Loucy (cell line): ENCODE results near the gene RTEL1.

Experiments used
- EZH2phosphoT487 ChIP-seq: fragments of 200-600 bp; IDR thresholded peaks from 2 replicates; pipeline ENCODE4 v1.6.1; 2018; ENCODE audit warnings: antibody characterized with exemption, mild to moderate bottlenecking, moderate library complexity, borderline replicate concordance
- TF ChIP-seq, protein P1 (sequence below): fragments of 200-600 bp; sonication (generic); conservative IDR thresholded peaks from 2 replicates; pipeline ENCODE4 v1.5.1; 2014; ENCODE audit warnings: mild to moderate bottlenecking, antibody characterized with exemption, low read length

DNA sequence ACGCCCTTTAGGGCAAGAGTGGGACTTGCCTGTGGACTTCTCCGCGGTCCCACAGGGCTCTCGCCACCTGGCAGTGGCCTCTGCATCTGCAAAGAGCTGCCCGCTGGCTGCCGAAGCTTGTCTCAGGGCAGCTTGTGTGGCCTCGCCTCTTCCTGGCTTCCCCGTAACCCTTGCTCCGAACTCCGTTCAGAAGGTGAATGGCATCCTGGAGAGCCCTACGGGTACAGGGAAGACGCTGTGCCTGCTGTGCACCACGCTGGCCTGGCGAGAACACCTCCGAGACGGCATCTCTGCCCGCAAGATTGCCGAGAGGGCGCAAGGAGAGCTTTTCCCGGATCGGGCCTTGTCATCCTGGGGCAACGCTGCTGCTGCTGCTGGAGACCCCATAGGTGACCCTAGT lies 3.0 kb downstream of the RTEL1 start:
- TF ChIP-seq, protein P1, sequence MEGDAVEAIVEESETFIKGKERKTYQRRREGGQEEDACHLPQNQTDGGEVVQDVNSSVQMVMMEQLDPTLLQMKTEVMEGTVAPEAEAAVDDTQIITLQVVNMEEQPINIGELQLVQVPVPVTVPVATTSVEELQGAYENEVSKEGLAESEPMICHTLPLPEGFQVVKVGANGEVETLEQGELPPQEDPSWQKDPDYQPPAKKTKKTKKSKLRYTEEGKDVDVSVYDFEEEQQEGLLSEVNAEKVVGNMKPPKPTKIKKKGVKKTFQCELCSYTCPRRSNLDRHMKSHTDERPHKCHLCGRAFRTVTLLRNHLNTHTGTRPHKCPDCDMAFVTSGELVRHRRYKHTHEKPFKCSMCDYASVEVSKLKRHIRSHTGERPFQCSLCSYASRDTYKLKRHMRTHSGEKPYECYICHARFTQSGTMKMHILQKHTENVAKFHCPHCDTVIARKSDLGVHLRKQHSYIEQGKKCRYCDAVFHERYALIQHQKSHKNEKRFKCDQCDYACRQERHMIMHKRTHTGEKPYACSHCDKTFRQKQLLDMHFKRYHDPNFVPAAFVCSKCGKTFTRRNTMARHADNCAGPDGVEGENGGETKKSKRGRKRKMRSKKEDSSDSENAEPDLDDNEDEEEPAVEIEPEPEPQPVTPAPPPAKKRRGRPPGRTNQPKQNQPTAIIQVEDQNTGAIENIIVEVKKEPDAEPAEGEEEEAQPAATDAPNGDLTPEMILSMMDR = no peak
- no peak for TF ChIP-seq EZH2phosphoT487
